ENCODE results near the gene FTCDNL1. TPM values are rescaled to one million over a fixed set of nuclear protein-coding genes. Genes with fewer than 3 reads are reported as not detected.
A peak's percentile ranks its signal among the peaks of the same experiment; 100 is the strongest.

Gene FTCDNL1
- total RNA-seq, 1 donor from 2014 or later, result 2.2 TPM

- DNase-seq, result no peak
These were observed 110.9 kb downstream of the FTCDNL1 start for GRCh38 chr2:199740111-199740428.

GRCh38 chr2:199739413-199740110, 111.4 kb downstream of the FTCDNL1 start:
- peak; percentile 44 for DNase-seq

GRCh38 chr2:199738727-199739412, 112.1 kb downstream of the FTCDNL1 start:
- peak; percentile 25 for DNase-seq

GRCh38 chr2:199734651-199735050, 116.3 kb downstream of the FTCDNL1 start:
- no peak for DNase-seq

GRCh38 chr2:199734011-199734410, 117.0 kb downstream of the FTCDNL1 start:
- DNase-seq, result no peak

GRCh38 chr2:199727801-199728200, 123.2 kb downstream of the FTCDNL1 start:
- DNase-seq, result no peak

- DNase-seq, result no peak
These were observed 123.7 kb downstream of the FTCDNL1 start for GRCh38 chr2:199727306-199727705.

GRCh38 chr2:199718074-199718473, 132.9 kb downstream of the FTCDNL1 start:
- no peak for DNase-seq

GRCh38 chr2:199717587-199717907, 133.4 kb downstream of the FTCDNL1 start:
- DNase-seq, result no peak

- DNase-seq, result no peak
These were observed 134.0 kb downstream of the FTCDNL1 start for GRCh38 chr2:199716807-199717586.

- DNase-seq, result no peak
These were observed 137.2 kb downstream of the FTCDNL1 start for GRCh38 chr2:199713746-199714145.

- no peak for DNase-seq
These were observed 140.4 kb downstream of the FTCDNL1 start for GRCh38 chr2:199710551-199710950.

Small RNA genes within 50 kb of the gene (small RNA-seq; reads per million reads assigned to genes)
- gene AC108032.1 (ENCODE audit: low replicate concordance), result not detected
- not detected for gene RN7SL717P (ENCODE audit: low replicate concordance)

Other genes starting within 250 kb of the FTCDNL1 start
- 10.8 TPM for gene C2orf69, start 60.1 kb upstream of the FTCDNL1 start, total RNA-seq
- 12.8 TPM for gene TYW5, start 104.3 kb upstream of the FTCDNL1 start, total RNA-seq
- gene MAIP1, start 104.4 kb upstream of the FTCDNL1 start, total RNA-seq, result 12.8 TPM